ENCODE measurements around the gene ARSA.
"Not testable (repeated sequence)": the region's sequence is repeated elsewhere in the genome, so short reads cannot be mapped to it uniquely, and the experiment has no call there.

ARSA gene

DNA sequence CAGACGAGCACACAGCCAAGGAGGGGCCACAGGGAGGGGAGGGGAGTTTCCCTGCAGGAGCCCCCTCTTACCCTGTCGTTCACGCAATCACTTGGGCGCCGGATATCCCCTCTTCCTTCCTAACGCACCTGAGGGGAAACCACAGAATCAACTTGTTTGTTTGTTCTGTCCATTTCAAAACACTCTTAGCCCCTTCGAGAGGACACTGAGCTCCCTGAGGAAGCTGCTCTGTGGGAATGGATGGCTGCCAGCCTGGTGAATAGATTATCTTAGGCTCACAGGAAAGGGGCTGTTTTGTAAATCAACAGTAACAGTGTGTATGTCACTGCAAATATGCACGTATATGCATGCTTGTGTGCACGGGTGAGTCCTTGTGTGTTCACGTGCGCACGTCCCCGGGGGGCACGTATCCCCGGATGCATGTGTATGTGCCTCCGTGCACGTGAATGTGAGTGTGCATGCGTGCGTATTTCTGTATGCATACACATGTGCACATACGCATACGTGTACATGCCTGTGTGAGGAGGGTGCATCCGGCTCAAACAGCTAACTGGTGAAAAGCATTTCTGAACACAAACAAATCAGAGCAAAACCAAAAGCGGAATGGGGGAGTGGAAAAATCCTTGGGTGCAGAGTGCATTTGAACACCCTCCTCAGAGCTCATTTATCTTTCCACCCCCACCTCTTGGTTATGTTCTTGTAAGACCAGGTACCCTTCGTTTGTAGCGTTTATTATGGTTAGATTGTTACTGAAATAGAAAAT, 7.2 kb downstream of the ARSA start:
- FAIRE-seq: no peak

DNA sequence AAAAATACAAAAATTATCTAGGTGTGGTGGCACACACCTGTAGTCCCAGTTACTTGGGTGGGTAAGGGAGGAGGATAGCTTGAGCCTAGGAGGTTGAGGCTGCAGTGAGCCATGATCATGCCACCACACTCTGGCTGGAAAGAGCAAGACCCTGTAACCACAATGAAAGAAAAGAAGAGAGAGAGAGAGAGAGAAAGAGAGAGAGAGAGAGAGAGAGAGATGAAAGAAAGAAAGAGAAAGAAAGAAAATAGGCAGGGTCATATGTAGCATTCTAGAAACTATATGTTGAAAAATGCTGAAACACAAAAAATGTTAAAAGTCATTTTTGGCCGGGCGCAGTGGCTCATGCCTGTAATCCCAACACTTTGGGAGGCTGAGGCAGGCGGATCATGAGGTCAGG, 13.7 kb downstream of the ARSA start:
- not testable (repeated sequence) for FAIRE-seq

DNA sequence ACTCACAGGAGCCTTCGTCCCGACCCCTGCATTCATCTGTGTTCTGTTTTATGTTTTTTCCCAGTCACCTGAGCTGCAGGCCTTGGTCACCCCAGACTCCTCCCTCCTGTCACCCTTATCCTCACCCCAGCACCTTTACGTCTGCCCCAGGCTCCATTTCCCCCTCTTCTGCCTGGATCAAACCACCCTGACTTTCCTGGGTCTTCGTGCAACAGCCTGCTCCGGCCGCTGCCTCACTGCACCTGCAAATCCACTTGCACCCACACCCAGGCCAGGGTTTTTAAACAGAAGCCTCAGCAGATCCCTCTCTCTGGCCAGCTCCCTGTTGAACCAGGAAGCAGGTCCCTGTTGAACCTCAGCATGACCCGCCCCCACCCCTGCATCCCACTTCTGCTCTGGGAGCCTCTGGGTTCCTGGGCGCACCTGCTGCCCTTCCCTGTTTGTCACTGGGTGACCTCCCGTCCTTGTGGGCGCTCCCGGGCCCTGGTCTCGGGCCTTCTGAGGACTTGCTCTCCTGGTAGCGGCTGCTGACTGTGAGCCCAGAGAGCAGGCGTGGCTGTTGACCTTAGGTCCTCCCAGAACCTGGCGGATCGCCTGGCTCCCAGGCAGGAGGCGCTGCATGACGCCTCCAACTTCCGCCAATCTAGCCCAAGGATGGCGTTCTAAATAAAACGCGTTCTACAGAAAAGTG, 14.5 kb downstream of the ARSA start:
- FAIRE-seq: no peak

DNA sequence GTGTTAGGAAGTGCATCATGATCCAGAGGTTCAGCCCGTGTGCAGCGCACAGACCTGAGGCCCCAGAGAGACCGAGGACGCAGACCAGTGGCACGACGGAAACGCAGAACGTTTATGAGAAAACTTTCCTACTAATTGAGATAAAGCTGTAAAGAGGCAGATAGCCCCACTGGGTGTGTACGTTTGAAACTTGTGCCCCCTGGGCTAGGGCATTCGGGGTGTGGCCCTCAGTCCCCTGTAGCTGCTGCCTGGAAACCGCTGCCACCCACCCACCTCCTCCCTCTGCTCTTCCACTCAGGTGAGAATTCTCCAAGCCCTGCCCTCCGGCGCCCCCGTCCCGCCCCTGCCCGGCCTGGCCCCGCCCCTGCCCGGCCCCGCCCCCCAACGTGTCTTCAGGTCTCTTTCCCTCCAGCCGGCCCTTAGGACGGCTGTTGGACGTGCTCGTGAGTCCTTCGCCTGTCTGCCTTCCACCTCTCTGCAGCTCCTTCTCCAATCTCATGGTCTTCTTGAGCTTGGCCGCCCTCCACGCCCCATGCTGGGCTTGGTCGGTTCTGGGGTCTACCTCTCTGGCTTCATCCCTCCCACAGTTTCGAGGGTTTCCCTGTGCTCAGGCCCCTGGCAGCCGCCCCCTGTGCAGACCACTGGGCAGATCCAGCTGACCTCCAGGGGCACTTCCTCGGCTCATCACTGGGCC, 15.3 kb downstream of the ARSA start:
- no peak for FAIRE-seq

DNA sequence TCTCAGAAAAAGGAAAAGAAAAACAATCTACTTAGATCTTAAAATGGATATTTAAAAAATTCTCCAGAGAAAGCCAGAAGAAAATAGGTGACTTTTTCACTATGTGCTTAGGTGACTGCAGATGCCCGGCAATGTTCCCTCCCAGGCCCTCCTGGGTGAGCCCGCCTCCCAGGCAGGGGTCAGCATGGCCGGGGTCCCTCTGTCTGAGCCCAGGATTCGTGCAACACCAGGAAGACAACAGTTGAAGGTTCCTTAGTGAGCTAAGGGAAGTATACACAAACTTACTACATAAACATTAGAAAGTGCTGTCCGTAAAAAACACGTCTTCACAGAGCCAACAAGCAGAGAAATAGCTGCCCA, 15.8 kb downstream of the ARSA start:
- FAIRE-seq: no peak

DNA sequence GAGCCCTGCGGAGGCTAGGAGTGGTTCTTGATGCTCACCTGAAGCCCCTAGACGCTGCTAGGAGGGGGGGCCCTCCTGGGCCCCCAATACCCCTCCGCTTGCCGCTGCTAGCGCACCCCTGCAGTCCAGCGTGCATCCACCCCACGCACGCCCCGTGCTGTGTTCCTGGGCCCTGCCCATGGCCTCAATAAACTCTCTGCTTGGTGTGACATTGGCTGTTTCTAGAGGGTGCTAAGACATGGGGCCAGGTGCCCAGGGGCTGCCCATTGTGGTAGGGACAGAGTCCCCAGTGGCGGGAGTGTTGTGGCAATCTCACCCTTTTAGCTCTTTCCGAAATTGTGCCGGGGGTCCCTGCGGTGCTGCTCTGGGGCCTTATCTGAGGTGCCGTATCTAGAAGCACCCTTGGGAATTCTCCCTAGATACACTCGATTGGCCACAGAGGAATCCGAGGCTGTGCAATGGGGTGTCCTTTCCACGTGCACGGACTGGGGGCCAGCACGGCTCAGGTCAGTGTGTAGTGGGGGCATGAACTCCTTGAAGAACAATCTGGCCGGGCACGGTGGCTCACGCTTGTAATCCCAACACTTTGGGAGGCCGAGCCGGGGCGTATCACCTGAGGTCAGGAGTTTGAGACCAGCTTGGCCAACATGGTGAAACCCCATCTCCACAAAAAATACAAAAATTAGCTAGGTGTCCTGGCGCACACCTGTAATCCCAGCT, 16.5 kb downstream of the ARSA start:
- no peak for FAIRE-seq

DNA sequence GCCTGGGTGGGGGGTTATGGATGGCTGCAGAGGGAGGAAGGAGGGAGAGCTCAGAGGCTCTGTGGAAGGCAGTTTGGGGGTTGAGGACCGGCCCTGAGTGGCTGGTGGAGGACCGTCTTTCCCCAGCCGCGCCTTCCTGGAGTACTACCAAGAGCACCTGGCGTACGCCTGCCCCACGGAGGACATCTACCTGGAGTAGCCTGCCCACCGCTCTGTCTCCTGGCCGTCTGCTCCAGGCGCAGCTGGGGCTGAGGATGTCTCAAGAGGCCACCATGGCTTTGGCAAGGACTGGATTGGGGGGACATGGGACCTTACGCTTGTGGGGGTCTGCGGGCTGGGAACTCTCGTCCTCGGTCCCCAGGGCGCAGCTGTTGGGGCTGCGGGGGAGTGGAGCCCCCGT, 17.4 kb downstream of the ARSA start:
- FAIRE-seq: no peak

DNA sequence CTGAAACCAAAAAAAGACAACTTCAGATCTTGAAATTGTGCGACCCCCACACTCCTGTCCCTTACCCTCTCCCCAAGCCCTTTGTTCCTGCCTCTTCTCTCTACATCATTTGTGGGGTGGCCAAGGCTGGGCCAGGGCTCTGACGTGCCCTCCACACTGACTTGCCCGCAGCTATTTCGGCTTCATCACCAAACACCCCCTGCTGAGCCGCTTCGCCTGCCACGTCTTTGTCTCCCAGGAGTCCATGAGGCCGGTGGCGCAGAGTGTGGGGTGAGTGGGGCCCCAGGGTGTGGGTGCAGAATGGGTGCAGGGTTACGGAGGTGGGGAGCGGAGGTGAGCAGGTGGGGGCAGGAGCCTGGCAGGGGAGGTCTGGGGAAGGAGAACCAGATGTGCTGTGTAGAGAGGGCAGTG, 17.9 kb downstream of the ARSA start:
- no peak for FAIRE-seq

DNA sequence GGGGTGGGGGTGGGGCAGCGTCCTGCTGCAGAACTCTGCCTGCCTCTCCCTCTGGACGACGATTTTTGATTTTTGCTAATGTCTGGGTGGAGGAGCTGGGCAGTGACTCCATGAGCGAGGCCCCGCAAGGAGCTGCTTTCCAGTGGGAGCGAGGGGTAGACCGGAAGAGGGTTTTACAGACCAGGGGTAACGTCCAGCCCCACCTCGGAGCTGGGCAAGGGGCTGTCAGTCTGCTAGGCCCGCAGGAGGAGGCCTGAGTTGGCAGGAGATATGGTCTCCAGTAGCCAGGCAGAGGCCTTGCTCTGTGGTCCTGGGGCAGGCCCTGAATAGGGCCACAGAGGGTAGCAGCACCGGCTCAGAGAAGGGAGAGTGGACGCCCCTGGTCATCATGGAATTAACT, 18.4 kb downstream of the ARSA start:
- FAIRE-seq: no peak

DNA sequence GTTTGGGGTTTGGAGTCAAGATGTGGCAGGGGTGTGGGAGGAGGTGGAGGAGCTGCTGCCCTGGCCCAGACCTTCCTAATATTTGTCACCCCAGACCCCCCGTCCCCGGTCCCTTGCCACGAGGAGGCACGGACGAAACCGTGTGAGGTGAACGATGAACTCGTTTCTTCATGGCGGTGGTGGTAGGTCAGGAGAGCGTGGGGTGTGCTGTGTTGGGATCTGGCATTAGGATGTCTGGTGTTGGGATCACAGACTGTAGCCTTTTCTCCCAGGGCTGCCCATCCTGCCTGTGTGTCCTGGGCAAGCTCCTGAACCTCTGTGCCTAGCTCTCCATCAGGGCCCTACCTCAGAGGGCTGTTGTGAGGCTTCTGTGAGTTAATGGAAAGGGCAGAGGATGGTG, 19.0 kb downstream of the ARSA start:
- no peak for FAIRE-seq

DNA sequence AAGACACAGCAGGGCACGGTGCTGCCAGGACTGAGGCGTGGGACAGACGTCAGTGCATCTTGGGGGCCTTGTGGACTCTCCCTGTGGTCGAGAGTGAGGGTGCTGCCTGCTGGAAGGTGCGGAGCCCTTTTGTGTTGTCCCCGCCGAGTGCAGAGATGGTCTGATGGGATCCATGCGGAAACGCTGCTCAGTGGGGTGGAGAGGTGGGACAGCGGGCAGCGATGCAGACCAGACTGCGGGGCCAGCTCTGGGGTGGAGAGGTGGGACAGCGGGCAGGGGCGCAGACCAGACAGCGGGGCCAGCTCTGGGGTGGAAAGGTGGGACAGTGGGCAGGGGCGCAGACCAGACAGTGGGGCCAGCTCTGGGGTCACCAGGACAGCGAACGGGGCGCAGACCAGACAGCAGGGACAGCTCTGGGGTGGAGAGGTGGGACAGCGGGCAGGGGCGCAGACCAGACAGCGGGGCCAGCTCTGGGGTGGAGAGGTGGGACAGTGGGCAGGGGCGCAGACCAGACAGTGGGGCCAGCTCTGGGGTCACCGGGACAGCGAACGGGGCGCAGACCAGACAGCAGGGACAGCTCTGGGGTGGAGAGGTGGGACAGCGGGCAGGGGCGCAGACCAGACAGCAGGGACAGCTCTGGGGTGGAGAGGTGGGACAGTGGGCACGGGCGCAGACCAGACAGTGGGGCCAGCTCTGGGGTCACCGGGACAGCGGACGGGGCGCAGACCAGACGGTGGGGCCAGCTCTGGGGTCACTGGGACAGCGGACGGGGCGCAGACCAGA, 19.7 kb downstream of the ARSA start:
- FAIRE-seq: not testable (repeated sequence)

DNA sequence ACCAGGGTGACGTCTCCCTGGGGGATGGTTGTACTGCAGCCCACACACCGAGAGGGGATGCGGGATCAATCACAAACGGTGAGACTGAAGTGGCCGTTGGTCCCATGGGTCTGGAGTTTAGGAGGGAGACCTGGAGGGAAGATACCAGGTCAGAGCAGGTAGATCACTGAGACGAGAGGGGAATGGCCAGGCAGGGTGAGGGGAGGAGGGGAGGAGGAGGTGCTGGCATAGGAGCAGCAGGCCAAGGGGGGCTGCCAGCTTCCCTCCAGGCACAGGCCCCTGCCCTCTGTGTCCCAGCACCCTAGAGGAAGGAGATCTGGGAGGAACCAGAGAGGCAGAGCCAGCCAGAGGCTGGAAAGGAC, 20.3 kb downstream of the ARSA start:
- no peak for FAIRE-seq

DNA sequence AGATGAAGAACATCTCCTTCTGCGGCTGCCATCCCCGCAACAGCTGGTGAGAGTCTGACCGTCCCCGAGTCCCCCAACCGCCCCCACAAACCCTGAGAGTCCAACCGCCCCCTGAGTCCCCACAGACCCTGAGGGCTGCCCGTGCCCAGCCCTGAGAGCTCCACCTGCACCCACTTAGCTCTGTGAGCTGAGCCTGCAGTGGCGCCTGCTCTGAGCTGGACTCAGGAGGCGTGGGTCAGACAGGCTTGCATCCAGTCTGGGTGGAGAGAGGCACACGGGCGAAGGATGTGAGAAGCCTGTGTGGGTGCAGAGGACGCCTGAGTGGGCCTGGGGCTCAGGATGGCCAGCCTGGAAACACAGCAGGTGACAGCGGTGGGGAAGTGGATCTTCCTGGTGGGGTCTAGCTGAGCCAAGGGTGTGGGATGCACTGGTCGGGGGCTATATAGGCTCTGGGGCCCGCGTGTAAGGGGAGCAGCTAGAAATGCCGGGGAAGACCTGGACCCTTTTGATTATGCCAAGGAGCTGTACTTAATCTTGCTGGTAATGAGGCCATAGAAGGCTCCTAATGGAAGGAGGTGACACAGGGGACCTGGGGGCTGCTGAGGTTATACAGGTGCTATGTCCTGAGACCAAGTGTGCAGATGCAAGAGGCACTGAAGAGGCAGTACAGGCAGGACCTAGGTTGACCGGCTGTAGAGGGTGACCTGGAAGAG, 20.9 kb downstream of the ARSA start:
- no peak for FAIRE-seq

DNA sequence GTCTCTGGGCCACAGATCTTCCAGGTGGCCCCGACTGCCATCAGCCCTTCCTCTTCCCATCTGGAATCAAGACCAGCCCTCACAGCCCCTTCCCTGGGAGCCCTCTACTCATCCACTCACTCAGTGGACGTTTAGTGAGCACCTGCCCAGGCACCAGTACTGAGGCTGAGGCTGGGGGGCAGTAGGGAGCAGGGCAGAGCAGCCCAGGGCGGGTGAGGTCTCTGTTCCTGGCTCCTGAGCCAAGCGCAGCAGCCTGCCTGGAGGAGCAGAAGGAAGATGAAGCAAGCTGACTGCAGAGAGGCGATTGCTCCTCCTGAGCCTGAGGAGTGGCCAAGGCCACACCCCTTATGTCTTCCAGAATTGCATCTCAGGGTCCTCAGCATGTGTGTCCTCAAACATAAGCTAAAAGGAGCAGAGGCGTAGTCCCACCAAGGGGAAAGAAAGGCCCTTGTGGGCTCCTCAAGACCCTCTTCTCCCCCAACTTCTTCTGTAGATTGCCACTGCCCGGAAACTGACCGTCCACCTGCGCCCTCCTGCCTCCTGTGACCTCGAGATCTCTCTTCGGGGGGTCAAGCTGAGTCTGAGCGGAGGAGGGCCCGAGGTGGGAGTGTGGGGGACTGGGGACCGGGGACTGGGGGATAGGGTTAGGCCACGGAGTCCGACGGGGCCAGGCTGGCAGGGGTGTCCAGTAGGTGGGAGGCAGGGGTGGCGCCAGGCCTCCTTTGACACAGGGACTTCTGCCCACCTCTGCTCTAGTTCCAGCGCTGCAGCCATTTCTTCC, 21.6 kb downstream of the ARSA start:
- FAIRE-seq: no peak

DNA sequence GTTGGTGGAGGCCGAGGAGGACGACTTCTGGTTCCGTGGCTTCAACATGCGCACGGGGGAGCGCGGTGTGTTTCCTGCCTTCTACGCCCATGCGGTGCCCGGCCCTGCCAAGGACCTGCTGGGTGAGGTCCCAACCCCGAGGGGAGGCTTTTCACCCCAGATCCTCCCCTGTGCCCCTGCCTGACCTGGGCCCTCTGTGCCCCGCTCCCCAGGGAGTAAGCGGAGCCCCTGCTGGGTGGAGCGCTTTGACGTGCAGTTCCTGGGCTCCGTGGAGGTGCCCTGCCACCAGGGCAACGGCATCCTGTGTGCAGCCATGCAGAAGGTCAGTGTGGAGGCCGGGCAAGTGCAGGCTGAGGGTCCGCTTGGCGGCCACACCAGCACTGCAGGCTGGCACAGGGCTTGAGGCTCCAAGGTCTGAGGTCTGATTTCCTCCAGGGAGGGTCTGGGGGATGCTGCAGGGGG, 22.3 kb downstream of the ARSA start:
- FAIRE-seq: no peak

DNA sequence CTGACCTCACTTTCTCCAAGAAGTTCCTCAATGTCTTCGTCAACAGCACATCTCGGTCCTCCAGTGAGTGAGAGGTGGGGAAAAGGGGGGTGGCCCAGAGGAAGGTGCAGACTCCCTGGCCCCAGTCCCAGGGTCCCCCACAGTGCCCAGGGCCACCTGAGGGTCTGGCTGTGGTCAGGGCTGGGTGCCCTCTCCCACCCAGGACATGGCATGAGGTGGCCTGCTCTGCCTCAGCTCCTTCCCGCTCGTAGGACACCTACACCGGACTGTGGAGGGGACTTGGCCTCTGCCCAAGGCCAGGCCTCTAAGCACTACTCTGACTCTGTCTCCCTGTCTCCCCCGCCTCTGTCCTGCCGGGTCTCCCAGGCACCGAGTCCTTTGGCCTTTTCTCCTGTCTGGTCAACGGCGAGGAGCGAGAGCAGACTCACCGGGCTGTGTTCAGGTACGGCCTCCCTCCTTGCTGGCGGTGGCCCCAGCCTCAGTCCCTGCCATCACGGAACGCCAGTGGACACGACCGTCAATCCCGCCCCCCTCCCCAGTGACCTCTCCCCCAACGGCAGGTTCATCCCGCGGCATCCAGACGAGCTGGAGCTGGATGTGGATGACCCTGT, 22.8 kb downstream of the ARSA start:
- no peak for FAIRE-seq

DNA sequence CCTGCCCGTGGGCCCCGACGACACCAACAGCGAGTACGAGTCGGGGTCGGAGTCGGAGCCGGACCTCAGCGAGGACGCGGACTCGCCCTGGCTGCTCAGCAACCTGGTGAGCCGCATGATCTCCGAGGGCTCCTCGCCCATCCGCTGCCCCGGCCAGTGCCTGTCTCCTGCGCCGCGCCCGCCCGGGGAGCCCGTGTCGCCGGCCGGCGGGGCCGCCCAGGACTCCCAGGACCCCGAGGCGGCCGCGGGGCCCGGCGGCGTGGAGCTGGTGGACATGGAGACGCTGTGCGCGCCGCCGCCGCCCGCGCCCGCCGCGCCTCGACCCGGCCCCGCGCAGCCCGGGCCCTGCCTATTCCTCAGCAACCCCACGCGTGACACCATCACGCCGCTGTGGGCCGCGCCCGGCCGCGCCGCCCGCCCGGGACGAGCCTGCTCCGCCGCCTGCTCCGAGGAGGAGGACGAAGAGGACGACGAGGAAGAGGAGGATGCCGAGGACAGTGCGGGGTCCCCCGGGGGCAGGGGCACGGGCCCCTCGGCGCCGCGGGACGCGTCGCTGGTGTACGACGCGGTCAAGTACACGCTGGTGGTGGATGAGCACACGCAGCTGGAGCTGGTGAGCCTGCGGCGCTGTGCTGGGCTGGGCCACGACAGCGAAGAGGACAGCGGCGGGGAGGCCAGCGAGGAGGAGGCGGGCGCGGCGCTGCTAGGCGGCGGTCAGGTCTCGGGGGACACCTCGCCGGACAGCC, 23.5 kb downstream of the ARSA start:
- no peak for FAIRE-seq

DNA sequence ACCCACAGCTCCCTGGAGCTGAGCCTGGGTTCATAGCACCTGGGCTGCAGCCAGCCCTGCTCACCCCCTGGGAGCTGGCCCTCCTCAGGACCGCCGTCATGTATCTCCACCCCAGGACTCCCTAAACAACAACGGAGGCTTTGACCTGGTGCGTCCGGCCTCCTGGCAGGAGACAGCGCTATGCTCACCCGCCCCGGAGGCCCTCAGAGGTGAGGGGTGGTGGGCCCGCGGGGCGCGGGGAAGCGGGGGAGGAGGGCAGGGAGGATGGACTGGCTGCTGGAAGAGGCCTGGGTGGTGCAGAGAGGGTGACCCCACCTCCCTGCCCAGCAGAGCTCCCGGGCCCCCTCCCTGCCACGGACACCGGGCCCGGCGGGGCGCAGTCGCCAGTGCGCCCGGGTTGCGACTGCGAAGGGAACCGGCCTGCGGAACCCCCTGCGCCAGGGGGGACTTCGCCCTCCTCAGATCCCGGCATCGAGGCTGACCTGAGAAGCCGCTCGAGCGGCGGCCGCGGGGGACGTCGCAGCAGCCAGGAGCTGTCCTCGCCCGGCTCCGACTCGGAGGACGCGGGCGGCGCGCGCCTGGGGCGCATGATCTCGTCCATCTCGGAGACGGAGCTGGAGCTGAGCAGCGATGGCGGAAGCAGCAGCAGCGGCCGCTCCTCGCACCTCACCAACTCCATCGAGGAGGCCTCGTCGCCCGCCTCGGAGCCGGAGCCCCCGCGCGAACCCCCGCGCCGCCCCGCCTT, 24.3 kb downstream of the ARSA start:
- FAIRE-seq: no peak

DNA sequence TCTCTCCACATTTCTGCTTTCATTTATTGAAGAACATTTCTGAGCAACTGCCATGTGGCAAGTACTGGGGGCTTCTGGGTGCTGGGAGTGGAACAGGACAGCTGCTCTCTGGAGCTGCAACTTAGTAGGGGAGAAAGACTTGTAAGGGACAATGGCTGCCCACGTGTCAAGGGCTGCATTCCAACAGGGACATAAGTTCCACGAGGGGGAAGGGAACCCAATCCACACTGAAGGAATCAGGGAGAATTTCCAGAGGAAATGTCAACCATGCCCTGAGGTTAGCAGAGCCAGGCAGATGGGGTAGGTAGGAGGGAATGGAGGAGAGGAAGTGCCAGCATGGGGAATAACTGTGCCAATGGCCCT, 25.6 kb downstream of the ARSA start:
- FAIRE-seq: no peak

Measured in A204.1 (cell line).